Hindlimb muscle (tissue), 1 donor: ENCODE data around the gene GPR148. TPM values are rescaled to one million over a fixed set of nuclear protein-coding genes. Genes with fewer than 3 reads are reported as not detected.

ENCODE experiments used
- DNase-seq: peaks from one replicate; pipeline ENCODE4 v3.0.0-alpha.2; 2013
- polyA plus RNA-seq: library from polyadenylated mRNA; unstranded; fragments of 120-200 nt; gene quantifications from one replicate; pipeline ENCODE4 v1.2.1, GENCODE V29; 2013; ENCODE audit not compliant: insufficient read length

The GPR148 gene
- polyA plus RNA-seq, 1 donor, result not detected

- no peak for DNase-seq
Measured at GRCh38 chr2:130749641-130750040, 20.8 kb downstream of the GPR148 start.

GRCh38 chr2:130754811-130755210 is 25.9 kb downstream of the GPR148 start:
- no peak for DNase-seq

GRCh38 chr2:130755256-130756052 is 26.6 kb downstream of the GPR148 start, which contains the start of gene AMER3:
AMER3 (plus strand) TSS chr2:130755540; CDS start chr2:130762073, 6,533 bp downstream.
- DNase-seq, result no peak

- DNase-seq, result peak; percentile 56
Measured at GRCh38 chr2:130756053-130756873, 27.4 kb downstream of the GPR148 start.

- no peak for DNase-seq
Measured at GRCh38 chr2:130756874-130757668, 28.2 kb downstream of the GPR148 start.

- DNase-seq, result no peak
Measured at GRCh38 chr2:130759906-130760753, 31.3 kb downstream of the GPR148 start.

GRCh38 chr2:130760754-130761751 is 32.2 kb downstream of the GPR148 start:
- DNase-seq, result no peak

- no peak for DNase-seq
Measured at GRCh38 chr2:130762031-130762909, 33.4 kb downstream of the GPR148 start.

- DNase-seq, result no peak
Measured at GRCh38 chr2:130762910-130763385, 34.1 kb downstream of the GPR148 start.

- no peak for DNase-seq
Measured at GRCh38 chr2:130763405-130763804, 34.5 kb downstream of the GPR148 start.

- DNase-seq, result no peak
Measured at GRCh38 chr2:130764035-130764820, 35.4 kb downstream of the GPR148 start.

GRCh38 chr2:130764821-130765115 is 35.9 kb downstream of the GPR148 start:
- DNase-seq, result no peak

- DNase-seq, result no peak
Measured at GRCh38 chr2:130765464-130765863, 36.6 kb downstream of the GPR148 start.

GRCh38 chr2:130766037-130766436 is 37.2 kb downstream of the GPR148 start:
- no peak for DNase-seq

GRCh38 chr2:130766711-130767407 is 38.0 kb downstream of the GPR148 start:
- no peak for DNase-seq

- no peak for DNase-seq
Measured at GRCh38 chr2:130767408-130767775, 38.5 kb downstream of the GPR148 start.

- DNase-seq, result no peak
Measured at GRCh38 chr2:130768191-130768855, 39.5 kb downstream of the GPR148 start.
